ENCODE data around the gene ZBTB32. TPM values are rescaled to one million over a fixed set of nuclear protein-coding genes. Genes with fewer than 3 reads are reported as not detected.

The ZBTB32 gene
- polyA plus RNA-seq, 2 of the 4 experiments (the other 2 are of a cell fraction): not detected

- WGBS (ENCODE audit: missing lambda C conversion rate): 77% methylated on average over 7 of the region's 7 CpGs
- ChIA-PET POLR2A (no interaction called here), CTCF (interaction anchor here (1.2 to 1.8 kb wide), 2 partner anchors 9 to 30 kb away, joined by 4 to 9 read pairs; no protein-coding TSS in a partner anchor)
- Histone ChIP-seq H3K27ac (no peak overlapping the region), H3K4me1 (no peaks in the 10 kb centered on the region), H3K9me3 (no peaks in the 10 kb centered on the region), H3K4me2 (no peak overlapping the region), H3K4me3 (no peak overlapping the region)
- no peak for DNase-seq (ENCODE audit: low read depth in 1 of 2, low spot score in 1 of 2)
- FAIRE-seq: no peak
- ATAC-seq: no peak
- TF ChIP-seq MAFK (IDR thresholded peaks at IDR 0.05; ENCODE audit: partially characterized antibody) (no peak), HOXA7 (CRISPR knock-in tag; IDR thresholded peaks at IDR 0.05) (no peak), HMGXB4 (CRISPR knock-in tag; IDR thresholded peaks at IDR 0.05; ENCODE audit: borderline replicate concordance) (no peak), POLR2A (IDR thresholded peaks at IDR 0.05; ENCODE audit: low read length) (no peak), KDM5A (IDR thresholded peaks at IDR 0.05) (no peak), CHD2 (IDR thresholded peaks at IDR 0.05; ENCODE audit: low read length, partially characterized antibody) (no peak), ZSCAN20 (CRISPR knock-in tag; IDR thresholded peaks at IDR 0.05) (no peak), RNF2 (IDR thresholded peaks at IDR 0.05; ENCODE audit: borderline replicate concordance, low read depth) (no peak), ZFP36 (IDR thresholded peaks at IDR 0.05; ENCODE audit: borderline replicate concordance, partially characterized antibody) (no peak), NPAS2 (CRISPR knock-in tag; IDR thresholded peaks at IDR 0.05; ENCODE audit: borderline replicate concordance) (no peak), BHLHE40 (IDR thresholded peaks at IDR 0.05; ENCODE audit: low read depth, low read length) (no peak), REST (IDR thresholded peaks at IDR 0.05) (no peak), RAD21 (conservative IDR thresholded peaks at IDR 0.05 in 1 of 2, IDR thresholded peaks at IDR 0.05 in 1 of 2) (no peak), RFX5 (IDR thresholded peaks at IDR 0.05) (no peak), ESRRA (IDR thresholded peaks at IDR 0.05; ENCODE audit: borderline replicate concordance, low read length) (no peak)
- TF ChIP-seq, protein P1, sequence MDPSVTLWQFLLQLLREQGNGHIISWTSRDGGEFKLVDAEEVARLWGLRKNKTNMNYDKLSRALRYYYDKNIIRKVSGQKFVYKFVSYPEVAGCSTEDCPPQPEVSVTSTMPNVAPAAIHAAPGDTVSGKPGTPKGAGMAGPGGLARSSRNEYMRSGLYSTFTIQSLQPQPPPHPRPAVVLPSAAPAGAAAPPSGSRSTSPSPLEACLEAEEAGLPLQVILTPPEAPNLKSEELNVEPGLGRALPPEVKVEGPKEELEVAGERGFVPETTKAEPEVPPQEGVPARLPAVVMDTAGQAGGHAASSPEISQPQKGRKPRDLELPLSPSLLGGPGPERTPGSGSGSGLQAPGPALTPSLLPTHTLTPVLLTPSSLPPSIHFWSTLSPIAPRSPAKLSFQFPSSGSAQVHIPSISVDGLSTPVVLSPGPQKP (IDR thresholded peaks at IDR 0.05; ENCODE audit: low read depth, low read length): no peak
Observed at GRCh38 chr19:35665604-35666003, 38.8 kb upstream of the ZBTB32 start.

DNA sequence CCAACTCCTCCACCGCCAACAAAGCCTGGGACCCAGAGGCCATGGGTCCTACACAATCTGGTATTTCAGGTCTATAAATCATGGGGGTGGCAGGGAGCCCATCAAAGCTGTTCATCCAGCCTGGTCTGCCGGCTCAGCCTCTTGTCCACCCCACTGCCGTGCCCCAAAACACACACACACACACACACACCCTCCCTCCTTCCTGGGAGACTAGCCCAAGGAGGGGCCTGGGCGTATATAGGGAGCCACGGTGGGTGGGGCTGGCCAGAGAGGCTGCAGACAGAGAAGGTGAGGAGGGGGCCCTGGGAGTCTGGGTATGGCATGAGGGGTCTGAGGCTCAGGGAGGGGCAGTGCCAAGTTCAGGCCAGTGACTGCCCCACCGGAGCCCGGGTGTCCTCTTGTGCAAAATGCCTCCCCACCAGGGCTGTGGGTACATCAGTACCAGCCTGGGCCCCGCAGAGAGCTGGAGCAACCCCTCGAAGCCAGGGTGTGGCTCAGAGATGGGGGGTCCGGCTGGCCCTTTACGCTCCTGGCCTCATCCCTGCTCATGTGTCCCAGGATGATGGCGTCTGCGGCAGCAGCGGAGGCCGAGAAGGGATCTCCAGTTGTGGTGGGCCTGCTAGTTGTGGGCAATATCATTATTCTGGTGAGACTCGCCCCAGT is 38.0 kb upstream of the ZBTB32 start, which contains the start of gene UPK1A:
Gene UPK1A (plus strand): TSS at position 267 of the 663 bp plus-strand sequence. CDS start 296 bp downstream, at position 563.
- FAIRE-seq (no peak), DNase-seq (ENCODE audit: low read depth in 1 of 2, low spot score in 1 of 2) (no peak), ATAC-seq (peak; percentile 16 to 19; a peak in 3 of 6 replicates)
- Histone ChIP-seq H3K9me3 (no peaks in the 10 kb centered on the region), H3K4me1 (no peaks in the 10 kb centered on the region), H3K4me3 (no peak within 1 kb of the TSS), H3K27ac (no peak within 1 kb of the TSS), H3K4me2 (no peak within 1 kb of the TSS)
- POLR2A ChIA-PET: no interaction called here
- 77% methylated on average over 16 of the region's 16 CpGs for WGBS (ENCODE audit: missing lambda C conversion rate)
- CTCF ChIA-PET: interaction anchor here (1.0 to 2.4 kb wide), 7 partner anchors 8 to 314 kb away, joined by 3 to 11 read pairs (median 5); no protein-coding TSS in a partner anchor
- TF ChIP-seq RAD21 (conservative IDR thresholded peaks at IDR 0.05 in 1 of 2, IDR thresholded peaks at IDR 0.05 in 1 of 2): no peak
- TF ChIP-seq RNF2 (IDR thresholded peaks at IDR 0.05; ENCODE audit: borderline replicate concordance, low read depth): no peak
- TF ChIP-seq ZFP36 (IDR thresholded peaks at IDR 0.05; ENCODE audit: borderline replicate concordance, partially characterized antibody): no peak
- TF ChIP-seq CHD2 (IDR thresholded peaks at IDR 0.05; ENCODE audit: low read length, partially characterized antibody): no peak
- TF ChIP-seq, protein P2, sequence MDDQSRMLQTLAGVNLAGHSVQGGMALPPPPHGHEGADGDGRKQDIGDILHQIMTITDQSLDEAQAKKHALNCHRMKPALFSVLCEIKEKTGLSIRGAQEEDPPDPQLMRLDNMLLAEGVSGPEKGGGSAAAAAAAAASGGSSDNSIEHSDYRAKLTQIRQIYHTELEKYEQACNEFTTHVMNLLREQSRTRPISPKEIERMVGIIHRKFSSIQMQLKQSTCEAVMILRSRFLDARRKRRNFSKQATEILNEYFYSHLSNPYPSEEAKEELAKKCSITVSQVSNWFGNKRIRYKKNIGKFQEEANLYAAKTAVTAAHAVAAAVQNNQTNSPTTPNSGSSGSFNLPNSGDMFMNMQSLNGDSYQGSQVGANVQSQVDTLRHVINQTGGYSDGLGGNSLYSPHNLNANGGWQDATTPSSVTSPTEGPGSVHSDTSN (IDR thresholded peaks at IDR 0.05): no peak
- no peak for TF ChIP-seq RCOR1 (IDR thresholded peaks at IDR 0.05; ENCODE audit: low read depth, low read length)
- TF ChIP-seq RARB (CRISPR knock-in tag; IDR thresholded peaks at IDR 0.05): no peak
- TF ChIP-seq POLR2AphosphoS2 (conservative IDR thresholded peaks at IDR 0.05; ENCODE audit: low read length): no peak
- no peak for TF ChIP-seq RFX5 (IDR thresholded peaks at IDR 0.05)
- TF ChIP-seq TFCP2L1 (CRISPR knock-in tag; IDR thresholded peaks at IDR 0.05): no peak
- no peak for TF ChIP-seq KDM1A (IDR thresholded peaks at IDR 0.05; ENCODE audit: low read depth)
